Spleen (tissue), 7 donors: ENCODE measurements around the gene SUPT20H.

Experiments used
- CTCF ChIP-seq, 11 experiments: fragments of 200-600 bp in 7 of 11; fragments of 450-650 bp in 4 of 11; sonication (generic) in 4 of 11; IDR thresholded peaks in 8 of 11; conservative IDR thresholded peaks in 3 of 11; 1 replicate in 7 of 11; 2 replicates in 4 of 11; pipeline versions ENCODE4 v1.4.0 to v1.8.0; 2016 to 2021; ENCODE audit warnings: antibody characterized with exemption in 11 of 11, inconsistent platforms in 4 of 11, mild to moderate bottlenecking in 1 of 11
- POLR2A ChIP-seq, 3 donors: fragments of 450-650 bp; IDR thresholded peaks; one replicate each; pipeline ENCODE4 v1.5.1; 2017; ENCODE audit warnings: antibody characterized with exemption in 3 of 3, mild to moderate bottlenecking in 1 of 3
- POLR2AphosphoS5 ChIP-seq, 3 donors: sonication (generic); formaldehyde crosslinking; IDR thresholded peaks; one replicate each; pipeline ENCODE4 v1.5.1; 2017; ENCODE audit warnings: antibody characterized with exemption in 3 of 3
- donor health status: DM: no; HTN: no; CAD: no; lungs with moderate emphysema.
- donor health status: DM: no; HTN: no; CAD: no.
- donor health status: DM: no; HTN: no; CAD: no.

DNA sequence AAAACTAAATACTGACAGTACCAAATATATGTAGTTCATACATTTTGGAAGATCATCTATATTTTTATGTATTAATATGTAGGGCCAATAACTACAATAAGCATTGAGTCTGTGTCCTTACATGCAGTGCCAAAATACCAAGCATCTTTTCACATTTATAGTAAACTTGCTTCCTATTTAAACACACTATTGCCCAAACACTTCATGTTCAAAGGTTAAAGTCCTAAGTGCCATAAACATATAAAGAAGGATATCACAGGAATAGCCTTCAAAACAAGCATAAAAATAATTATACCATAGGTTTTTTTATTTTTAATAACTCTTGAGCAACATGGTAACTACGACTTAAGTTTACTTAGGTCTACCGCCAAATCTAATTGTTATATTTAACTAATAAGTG lies 31.8 kb downstream of the SUPT20H start:
- TF ChIP-seq CTCF (IDR thresholded peaks at IDR 0.05 in 8 of 11, conservative IDR thresholded peaks at IDR 0.05 in 3 of 11) (no peak), POLR2A (IDR thresholded peaks at IDR 0.05) (no peak), POLR2AphosphoS5 (IDR thresholded peaks at IDR 0.05) (no peak)
